HG03175 (cell line): ENCODE results near the gene DBH.
"Not testable (repeated sequence)": the region's sequence is repeated elsewhere in the genome, so short reads cannot be mapped to it uniquely, and the experiment has no call there.

Experiments
- ATAC-seq: cut with Tn5 transposase; IDR thresholded peaks from one replicate; pipeline ENCODE4 v1.9.1; 2021; ENCODE audit warnings: mild to moderate bottlenecking, moderate library complexity; ENCODE audit not compliant: unreplicated experiment

The DBH gene

GRCh38 chr9:133621725-133622267 is 14.4 kb upstream of the DBH start:
- ATAC-seq, result no peak

GRCh38 chr9:133622555-133622954 is 13.6 kb upstream of the DBH start:
- ATAC-seq, result no peak

GRCh38 chr9:133626008-133626407 is 10.2 kb upstream of the DBH start:
- ATAC-seq, result not testable (repeated sequence)

GRCh38 chr9:133627341-133627740 is 8.8 kb upstream of the DBH start:
- no peak for ATAC-seq

- ATAC-seq, result no peak
Observed at GRCh38 chr9:133628766-133629165, 7.4 kb upstream of the DBH start.

- no peak for ATAC-seq
Observed at GRCh38 chr9:133629221-133630110, 6.7 kb upstream of the DBH start.

- no peak for ATAC-seq
Observed at GRCh38 chr9:133631111-133631510, 5.1 kb upstream of the DBH start.

GRCh38 chr9:133632806-133633680 is 3.1 kb upstream of the DBH start:
- ATAC-seq, result no peak

GRCh38 chr9:133633681-133634080 is 2.5 kb upstream of the DBH start:
- no peak for ATAC-seq

GRCh38 chr9:133634081-133634691 is 2.0 kb upstream of the DBH start:
- no peak for ATAC-seq

- no peak for ATAC-seq
Observed at GRCh38 chr9:133635098-133635497, 1.1 kb upstream of the DBH start.

- ATAC-seq, result no peak
Observed at GRCh38 chr9:133636902-133637301, 739 bp downstream of the DBH start.

- ATAC-seq, result no peak
Observed at GRCh38 chr9:133637451-133638055, 1.4 kb downstream of the DBH start.

- ATAC-seq, result no peak
Observed at GRCh38 chr9:133638076-133638475, 1.9 kb downstream of the DBH start.

- ATAC-seq, result no peak
Observed at GRCh38 chr9:133638711-133639110, 2.5 kb downstream of the DBH start.

- ATAC-seq, result no peak
Observed at GRCh38 chr9:133639613-133640012, 3.5 kb downstream of the DBH start.

GRCh38 chr9:133640160-133640559 is 4.0 kb downstream of the DBH start:
- no peak for ATAC-seq

- ATAC-seq, result no peak
Observed at GRCh38 chr9:133640580-133641395, 4.6 kb downstream of the DBH start.

GRCh38 chr9:133641396-133641655 is 5.2 kb downstream of the DBH start:
- no peak for ATAC-seq
